Medulla oblongata (tissue), 1 donor: ENCODE measurements around the gene CGB8.
"Not testable (repeated sequence)": the region's sequence is repeated elsewhere in the genome, so short reads cannot be mapped to it uniquely, and the experiment has no call there.

Experiments
- DNase-seq: peaks from one replicate; pipeline ENCODE4 v3.0.0-alpha.2; 2015; ENCODE audit errors: extremely low spot score

Gene CGB8

DNA sequence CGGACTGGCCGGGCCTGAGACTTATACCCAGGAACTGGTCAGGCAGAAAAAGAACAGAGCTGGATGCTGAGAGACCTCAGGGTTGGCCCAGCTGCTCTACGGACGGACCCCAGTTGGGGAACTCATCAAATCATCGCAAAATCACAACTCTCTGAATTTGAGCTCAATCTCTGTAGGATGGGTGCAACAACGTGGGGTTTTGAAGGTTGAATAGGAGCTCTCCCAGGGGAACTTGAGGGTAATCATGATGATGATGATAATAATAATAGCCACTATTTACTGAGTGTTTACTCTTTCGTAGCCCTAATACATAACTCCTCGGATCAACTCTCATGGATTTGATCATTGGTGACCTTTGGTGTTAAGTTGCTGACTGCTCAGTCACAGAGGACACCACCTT lies 18.6 kb downstream of the CGB8 start:
- DNase-seq, result not testable (repeated sequence)

DNA sequence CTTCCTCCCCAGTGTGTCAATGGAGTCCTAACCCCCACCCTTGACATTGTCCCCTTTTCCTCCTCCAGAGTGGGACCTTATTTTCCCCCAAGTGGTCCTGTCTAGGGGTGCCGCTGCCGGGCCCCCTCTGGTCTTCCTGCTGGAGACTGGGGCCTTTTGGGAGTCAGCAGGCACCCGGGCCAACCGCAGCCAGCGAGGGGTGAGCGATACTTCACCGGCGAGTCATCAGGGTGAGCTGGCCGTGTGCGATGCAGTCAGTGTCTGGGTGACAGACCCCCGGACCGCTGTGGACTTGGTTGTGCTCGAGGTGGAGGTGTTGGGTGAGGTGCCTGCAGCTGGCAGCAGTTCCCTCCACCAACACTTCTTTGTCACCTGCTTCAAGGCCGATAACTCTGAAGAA lies 19.2 kb downstream of the CGB8 start:
- DNase-seq, result not testable (repeated sequence)

DNA sequence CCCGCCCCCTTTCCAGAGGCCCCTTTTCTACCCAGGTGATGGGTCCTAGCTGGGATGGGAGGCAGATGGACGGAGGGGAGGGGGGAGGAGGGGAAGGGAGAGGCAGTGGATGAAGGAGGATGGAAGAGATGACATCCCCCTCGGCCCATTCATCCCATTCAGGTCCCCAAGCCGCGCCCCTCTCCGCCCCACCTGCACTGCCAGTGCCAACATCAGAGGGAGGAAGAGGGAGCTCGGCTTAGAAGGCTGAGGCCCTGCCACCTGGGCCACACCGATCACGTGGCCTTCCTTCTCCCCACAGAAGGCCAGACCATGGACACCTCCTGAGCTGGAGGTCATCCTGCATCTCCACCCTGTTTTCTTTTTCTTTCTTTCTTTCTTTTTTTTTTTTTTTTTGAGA lies 20.2 kb downstream of the CGB8 start:
- DNase-seq, result not testable (repeated sequence)

DNA sequence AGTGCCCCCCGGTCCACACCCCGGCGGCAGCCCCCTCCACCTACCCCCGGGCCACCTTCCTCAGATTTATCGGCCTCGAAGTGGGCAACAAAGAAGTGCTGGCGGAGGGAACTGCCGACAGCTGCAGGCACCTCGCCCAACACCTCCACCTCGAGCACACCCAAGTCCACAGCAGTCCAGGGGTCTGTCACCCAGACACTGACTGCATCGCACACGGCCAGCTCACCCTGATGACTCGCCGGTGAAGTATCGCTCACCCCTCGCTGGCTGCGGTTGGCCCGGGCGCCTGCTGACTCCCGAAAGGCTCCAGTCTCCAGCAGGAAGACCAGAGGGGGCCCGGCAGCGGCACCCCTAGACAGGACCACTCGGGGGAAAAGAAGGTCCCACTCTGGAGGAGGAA lies 23.3 kb downstream of the CGB8 start:
- not testable (repeated sequence) for DNase-seq

DNA sequence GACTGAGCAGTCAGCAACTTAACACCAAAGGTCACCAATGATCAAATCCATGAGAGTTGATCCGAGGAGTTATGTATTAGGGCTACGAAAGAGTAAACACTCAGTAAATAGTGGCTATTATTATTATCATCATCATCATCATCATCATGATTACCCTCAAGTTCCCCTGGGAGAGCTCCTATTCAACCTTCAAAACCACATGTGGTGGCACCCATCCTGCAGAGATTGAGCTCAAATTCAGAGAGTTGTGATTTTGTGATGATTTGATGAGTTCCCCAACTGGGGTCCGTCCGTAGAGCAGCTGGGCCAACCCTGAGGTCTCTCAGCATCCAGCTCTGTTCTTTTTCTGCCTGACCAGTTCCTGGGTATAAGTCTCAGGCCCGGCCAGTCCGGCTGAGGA lies 23.8 kb downstream of the CGB8 start:
- not testable (repeated sequence) for DNase-seq

DNA sequence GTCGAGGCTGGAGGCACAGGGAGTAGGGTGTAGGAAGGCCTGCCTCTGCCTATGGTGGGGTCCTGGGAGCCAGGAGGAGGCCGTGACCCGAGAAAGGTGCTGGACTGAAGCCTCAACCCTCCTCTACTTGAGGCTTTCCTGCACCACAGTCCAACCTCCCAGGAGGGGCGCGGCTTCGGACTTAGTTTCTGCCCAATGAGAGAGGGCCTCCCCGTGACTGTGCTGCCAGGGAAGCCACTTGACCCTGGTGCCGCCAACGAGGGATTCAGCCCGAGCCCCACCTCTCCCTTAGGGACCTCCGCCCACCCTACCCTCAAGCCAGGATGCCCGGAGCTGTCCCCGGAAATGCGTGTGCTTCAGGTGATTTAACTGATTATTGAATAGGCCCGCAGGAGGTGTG lies 24.7 kb downstream of the CGB8 start, which contains the start of gene CGB3:
CGB3 (minus strand) TSS at position 101 of the 400 bp plus-strand sequence. CDS start 362 bp downstream, outside the sequence.
- DNase-seq, result not testable (repeated sequence)

DNA sequence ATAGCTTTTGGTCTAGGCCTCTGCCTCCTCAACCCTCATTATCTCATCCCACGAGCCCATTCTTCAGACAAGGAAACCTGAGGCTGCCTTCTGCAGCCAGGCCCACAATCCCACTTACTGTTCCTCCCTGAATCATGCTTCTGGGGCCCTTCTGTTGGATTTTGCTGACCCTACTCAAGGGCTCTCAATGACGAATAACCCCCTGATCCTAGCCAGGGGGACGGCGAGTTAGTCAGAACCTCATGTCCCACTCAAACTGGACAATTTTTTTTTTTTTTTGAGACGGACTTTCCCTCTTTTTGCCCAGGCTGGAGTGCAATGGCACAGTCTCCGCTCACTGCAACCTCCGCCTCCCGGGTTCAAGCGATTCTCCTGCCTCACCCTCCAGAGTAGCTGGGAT lies 26.8 kb downstream of the CGB8 start:
- DNase-seq, result no peak

DNA sequence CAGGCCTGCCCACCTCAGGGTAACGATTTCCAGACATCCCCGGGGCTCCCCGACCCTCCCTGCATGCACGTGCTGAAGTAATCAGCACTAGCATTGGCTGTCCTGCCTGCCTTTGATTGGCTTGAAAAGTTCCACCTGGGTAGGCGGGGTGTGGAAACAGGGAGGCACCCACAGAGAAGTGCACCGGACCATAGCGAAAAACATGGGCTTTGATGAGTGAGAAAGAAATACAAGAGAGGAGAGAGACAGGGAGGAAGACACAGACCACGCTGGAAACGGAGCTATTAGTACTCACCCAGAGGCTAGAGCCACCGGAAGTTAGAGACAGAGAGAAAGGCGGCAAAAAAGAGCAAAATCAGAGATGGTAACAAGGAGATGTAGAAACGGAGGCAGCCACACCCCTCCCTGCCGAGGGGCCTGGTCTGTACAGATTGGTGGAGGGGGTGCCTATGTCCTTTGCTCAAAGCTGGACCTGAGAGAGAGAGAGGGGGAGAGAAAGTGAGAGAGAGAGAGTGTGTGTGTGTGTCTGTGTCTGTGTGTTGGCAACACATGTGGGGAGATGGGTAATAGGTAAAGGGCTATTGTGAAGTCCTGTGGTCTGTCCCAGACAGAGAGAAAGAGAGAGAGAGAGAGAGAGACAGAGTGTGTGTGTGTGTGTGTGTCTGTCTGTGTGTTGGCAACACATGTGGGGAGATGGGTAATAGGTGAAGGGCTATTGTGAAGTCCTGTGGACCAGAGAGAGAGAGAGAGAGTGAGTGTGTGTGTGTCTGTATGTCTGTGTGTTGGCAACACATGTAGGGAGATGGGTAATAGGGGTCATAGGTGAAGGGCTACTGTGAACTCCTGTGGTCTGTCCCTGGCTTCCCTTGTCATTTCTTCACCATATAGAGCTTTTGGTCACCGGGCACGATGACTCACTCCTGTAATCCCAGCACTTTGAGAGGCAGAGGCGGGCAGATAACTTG lies 27.7 kb downstream of the CGB8 start:
- DNase-seq, result no peak

DNA sequence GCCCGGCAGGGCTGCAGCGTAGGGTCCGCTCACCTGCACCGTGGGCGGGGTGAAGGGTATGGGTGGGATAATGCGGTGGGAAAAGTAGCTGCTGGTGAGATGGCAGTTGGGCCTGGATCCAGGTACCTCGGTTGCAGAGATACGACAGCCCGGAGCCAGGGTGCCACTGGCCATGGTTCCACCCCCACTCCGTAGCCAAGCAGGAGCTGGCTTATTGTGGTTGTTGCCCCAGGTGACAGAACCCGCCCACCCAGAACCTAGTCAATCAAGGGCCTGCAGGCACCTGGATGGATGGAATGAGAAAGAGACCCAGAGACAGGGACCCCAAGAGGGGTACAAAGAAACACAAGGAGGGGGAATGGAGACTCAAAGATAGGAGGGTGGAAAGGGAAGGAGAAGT lies 28.6 kb downstream of the CGB8 start:
- no peak for DNase-seq

DNA sequence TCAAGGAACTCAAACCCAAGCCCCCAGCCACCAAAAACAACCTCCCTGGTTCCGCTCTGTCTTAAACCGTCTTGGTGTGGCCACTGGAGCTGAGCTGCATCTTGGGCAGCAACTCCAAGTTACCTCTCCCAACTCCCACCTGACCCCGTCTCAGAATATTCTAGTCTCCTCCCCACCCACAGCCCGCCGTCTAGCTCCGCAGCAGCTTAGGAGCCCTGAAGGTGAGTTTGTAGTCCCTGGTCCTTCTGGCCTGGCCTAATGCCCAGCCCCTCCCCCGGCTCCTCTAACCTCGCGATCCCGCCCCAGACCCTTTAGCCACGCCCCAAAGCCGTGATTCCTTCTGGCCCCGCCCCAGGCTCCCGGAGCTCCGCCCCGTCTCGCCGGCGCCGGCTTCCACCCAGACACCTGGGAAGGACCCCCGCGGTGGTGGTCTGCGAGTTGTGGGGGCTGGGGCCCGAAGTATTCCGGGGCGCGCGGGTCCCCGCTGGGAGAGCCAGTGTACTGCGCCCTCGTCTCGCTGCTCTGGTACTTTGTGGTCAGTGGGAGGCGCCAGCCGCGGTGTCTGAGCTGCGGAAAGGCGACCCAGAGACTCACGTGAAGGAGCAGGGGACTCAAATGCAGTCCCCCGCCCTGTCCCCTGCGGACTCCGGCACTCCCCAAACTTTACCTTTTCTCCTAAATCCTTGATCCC lies 29.5 kb downstream of the CGB8 start:
- peak; percentile 39 for DNase-seq

DNA sequence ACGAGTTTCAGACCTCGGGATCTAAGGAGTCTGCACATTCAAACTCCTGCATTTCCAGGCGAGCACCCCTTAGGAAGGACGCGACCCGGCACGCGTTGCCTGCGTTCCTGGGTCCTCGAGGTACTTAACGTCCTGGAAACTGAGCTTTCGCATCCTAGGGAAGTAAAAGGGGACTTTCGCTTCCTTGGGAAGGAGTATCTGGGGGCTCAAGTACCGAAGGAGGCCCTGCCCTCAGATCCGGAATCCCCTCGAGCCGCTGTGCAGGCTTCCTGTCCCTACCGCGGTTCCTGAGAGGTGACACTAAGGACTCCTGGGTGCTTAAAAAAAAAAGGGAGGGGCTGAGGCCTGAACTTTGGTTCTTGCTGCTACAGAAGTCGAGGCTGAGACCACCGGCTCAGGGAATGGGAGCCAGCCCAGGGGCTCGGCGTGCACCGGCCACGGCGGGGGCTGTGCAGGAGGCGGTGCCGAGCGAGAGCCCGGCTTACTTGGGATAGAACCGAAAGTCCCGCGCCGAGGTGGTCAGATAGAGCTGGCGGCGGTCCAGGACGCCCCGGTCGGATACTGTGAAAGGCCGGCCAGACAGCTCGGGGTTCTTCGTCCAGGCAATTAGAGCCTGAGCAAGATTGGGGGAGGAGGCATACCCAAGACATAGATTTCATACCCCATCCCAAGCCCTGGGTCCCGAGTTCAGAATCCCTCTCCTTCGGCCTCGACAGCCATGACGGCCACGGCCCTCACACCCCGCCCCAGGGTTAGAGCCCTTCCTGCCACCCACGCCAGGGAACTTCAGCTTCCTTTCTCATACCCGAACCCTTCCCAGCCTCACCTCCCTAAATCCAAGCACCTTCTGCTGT lies 30.3 kb downstream of the CGB8 start:
- DNase-seq, result not testable (repeated sequence)

DNA sequence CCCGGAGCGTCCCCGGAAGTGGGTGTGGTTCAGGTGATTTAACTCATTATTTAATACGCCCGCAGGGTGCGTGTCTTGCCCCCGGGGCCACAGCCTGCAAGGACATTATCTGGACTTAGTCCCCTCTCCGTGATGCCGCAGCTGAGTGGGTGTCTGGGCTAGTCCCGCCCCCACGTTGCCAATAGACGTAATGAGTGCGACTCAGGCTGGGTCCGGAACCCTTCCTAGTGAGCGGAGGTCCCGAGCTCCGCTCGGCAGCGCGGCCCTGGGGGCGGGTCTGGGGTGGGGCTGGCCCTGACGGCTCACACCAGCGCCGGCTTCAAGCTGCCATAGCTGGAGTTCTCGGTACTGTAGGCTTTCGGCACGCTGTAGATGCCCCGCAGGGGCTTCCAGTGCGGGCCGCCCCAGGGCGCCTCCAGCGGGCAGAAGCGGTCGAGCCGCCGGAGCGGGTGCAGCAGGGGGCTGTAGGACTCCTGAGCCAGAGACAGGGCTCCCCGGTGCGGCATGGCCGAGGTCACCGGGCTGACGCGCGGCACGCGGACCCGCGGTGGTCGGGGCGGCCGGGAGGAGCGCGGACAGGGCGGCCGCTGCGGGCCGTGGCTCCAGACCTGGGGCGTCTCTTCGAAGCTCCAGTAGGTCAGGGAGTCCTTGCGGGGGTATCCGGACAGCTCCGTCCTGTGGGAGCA lies 31.1 kb downstream of the CGB8 start:
- no peak for DNase-seq

DNA sequence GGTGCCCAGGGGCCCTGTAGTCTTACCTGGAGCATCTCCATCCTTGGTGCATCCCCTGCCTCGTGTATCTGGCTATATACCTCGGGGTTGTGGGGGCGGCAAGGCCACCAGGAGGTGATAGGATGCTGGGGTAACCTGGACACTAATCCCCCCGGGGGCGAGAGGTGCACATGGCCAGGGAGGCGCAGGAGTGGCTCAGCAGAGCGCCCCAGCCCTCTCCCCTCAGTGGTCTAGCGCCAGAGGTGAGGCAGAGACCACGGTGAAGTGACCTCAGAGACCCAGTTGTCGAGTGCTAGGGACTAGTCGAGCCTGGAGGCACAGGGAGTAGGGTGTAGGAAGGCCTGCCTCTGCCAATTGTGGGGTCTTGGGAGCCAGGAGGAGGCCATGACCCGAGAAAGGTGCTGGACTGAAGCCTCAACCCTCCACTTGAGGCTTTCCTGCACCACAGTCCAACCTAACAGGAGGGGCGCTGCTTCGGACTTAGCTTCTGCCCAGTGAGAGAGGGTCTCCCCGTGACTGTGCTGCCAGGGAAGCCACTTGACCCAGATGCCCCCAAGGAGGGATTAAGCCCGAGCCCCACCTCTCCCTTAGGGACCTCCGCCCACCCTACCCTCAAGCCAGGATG lies 31.8 kb downstream of the CGB8 start, which contains the start of gene LHB:
LHB (minus strand) TSS at position 51 of the 625 bp plus-strand sequence; CDS start at position 41, 10 bp downstream.
- DNase-seq, result no peak

DNA sequence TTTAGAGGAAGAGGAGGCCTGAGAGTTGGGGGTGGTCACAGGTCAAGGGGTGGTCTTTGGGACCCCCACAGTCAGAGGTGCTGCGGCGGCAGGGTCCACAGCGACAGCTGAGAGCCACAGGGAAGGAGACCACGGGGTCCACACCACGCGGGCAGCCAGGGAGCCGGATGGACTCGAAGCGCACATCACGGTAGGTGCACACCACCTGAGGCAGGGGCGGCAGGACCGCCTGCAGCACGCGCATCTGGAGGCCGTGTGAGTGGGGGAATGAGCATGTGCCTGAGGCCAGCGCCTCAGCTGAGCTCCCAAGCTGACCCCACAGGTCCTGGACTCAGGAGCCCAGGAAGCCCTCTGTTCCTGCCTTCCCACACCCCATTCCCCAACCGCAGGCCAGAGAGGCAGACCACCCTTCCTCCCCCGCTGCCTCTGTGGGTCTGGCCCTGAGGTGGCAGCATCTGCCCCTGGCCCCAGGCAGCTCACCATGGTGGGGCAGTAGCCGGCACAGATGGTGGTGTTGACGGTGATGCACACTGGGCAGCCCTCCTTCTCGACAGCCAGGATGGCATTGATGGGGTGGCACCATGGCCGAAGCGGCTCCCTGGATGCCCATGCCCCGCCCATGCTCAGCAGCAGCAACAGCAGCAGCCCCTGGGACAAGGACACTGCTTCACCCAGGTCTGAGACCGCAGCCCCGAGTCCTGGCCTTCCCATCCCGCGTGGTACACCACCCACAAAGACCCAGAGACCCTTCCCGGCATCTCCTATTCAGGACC lies 32.7 kb downstream of the CGB8 start:
- no peak for DNase-seq

DNA sequence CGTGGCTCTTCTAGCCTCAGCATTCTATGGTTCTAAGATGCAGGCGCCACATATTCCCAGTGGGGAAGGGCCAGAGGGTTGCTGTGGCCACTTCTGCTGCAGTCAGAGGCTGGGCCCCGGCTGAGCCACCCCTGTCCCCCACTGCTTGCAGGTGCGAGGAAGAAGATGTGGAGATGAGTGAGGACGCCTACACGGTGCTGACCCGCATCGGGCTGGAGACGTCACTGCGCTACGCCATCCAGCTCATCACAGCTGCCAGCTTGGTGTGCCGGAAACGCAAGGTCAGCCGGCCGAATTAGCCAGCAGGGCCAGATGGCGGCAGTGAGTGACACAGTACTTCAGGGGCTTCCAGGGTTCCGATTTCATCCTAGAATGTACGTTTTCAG lies 34.0 kb downstream of the CGB8 start:
- DNase-seq, result no peak

DNA sequence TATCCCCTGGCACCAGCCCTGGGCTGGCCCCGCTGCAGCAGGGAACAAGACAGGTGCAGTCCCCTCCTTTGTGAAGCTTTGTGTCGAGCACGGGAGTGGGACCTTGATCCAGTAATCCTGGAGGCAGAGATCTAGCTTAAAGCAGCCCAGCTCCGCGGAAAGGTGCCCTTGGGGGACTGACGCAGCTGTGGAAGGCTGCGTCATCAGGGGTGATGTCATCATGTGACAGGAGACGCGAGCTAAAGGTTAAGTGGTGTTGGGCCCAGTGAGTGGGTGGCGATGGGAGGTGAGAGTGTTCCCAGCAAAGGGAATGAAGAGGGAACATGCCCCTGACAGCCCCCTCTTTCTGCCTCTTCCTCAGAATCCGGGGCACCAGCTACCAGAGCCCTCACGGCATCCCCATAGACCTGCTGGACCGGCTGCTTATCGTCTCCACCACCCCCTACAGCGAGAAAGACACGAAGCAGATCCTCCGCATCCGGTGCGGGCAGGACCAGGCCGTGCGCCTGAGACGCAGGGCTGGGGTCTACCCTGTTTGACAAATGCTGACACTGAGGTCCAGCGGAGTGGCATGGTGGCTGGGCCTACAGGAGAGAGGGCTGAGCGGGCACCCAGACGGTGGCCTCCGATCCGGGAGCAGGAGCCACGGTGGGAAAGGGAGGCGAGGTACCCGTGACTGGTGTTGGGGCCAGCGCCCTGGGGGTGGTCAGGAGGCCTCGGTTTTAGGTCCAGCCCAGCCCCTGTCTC lies 34.6 kb downstream of the CGB8 start:
- no peak for DNase-seq

DNA sequence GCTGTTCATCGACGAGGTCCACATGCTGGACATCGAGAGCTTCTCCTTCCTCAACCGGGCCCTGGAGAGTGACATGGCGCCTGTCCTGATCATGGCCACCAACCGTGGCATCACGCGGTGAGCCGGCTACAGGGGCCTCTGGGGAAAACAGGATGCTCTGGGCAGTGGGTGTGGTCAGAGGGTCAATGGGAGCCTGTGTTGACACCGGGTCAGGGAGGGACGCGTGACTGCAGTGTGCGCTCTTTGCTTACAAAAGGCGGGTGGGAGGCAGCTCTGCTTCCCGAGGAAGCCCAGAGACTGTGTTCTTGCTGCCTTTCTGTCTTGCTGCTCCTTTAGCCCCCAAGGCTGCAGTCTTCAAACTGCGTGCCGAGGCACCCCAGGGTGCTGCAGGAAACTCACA lies 37.7 kb downstream of the CGB8 start:
- DNase-seq, result no peak

DNA sequence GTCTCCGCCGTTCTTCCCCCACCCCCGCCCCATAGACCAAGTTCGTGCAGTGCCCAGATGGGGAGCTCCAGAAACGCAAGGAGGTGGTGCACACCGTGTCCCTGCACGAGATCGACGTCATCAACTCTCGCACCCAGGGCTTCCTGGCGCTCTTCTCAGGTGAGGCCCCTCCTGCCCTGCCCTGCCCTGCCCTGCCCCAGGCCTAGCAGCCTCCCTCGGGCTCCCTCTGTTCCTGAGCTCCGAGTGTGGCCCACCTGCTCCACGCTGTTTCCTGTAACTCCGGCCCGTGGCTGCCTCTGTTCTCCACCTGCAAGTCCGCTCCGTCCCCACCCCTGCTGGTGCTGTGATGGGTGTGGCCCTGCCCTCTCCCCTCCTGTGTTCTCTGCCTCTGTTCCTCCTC lies 38.5 kb downstream of the CGB8 start:
- no peak for DNase-seq

DNA sequence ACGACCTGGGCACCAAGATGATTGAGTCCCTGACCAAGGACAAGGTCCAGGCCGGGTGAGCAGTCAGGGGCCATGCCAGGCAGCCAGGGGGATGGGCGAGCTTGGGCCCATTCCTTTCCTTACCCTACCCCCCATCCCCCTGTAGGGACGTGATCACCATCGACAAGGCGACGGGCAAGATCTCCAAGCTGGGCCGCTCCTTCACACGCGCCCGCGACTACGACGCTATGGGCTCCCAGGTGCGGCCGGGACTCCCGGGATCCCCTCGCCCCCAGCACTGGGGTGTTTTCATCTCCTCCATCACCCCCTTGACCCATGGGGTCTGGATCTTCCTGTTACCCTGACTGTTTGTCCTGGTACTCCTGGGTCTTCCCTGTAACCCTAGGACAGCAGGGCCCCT lies 39.1 kb downstream of the CGB8 start:
- DNase-seq, result no peak
